T-cell (primary cell): ENCODE results near the gene DNAJC15. TPM values are rescaled to one million over a fixed set of nuclear protein-coding genes. Genes with fewer than 3 reads are reported as not detected.

Experiments
- ATAC-seq, 4 experiments: fragments of 200-7000 bp in 3 of 4; fragments of 150-1000 bp in 1 of 4; cut with Tn5 transposase; replicated peaks in 1 of 4; 1 replicate in 3 of 4; 2 replicates in 1 of 4; pipeline ENCODE4 v1.10.0; 2021; ENCODE audit warnings: moderate library complexity in 3 of 4, mild to moderate bottlenecking in 2 of 4, moderate number of reproducible peaks in 1 of 4
- CTCF ChIA-PET, 2 donors: fragments of 300-600 bp; sonication (Branson Sonifier 250); formaldehyde crosslinking; loops; one replicate each; lab custom pipeline; 2022; ENCODE audit warnings: antibody characterized with exemption in 2 of 2; lab: Charles Lee
- POLR2A ChIA-PET, 2 donors: fragments of 300-600 bp; sonication (Branson Sonifier 250); formaldehyde crosslinking; loops; one replicate each; lab custom pipeline; 2022; ENCODE audit warnings: antibody characterized with exemption in 2 of 2; lab: Charles Lee
- DNase-seq, 35 experiments: peaks; one replicate each; pipeline versions ENCODE4 v3.0.0 to v3.0.0-alpha.2; 2013 to 2023
- H3K27ac ChIP-seq: one replicate; pipeline ENCODE4 v1.5.1; 2013; ENCODE audit warnings: low read length
- H3K27me3 ChIP-seq, 2 experiments: replicated peaks in 1 of 2; 1 replicate in 1 of 2; 2 replicates in 1 of 2; pipeline versions ENCODE4 v1.6.1 to v1.7.0; 2013; ENCODE audit warnings: low read length in 1 of 2, mixed read lengths in 1 of 2; ENCODE audit not compliant: control insufficient read depth in 2 of 2, insufficient read depth in 2 of 2; ENCODE audit errors: extremely low read depth in 1 of 2
- H3K36me3 ChIP-seq, 2 donors: 1 replicate in 1 of 2; 2 replicates in 1 of 2; pipeline versions ENCODE4 v1.6.1 to v1.7.0; 2013; ENCODE audit warnings: low read length in 1 of 2; ENCODE audit not compliant: control insufficient read depth in 2 of 2, insufficient read depth in 1 of 2; ENCODE audit errors: extremely low read depth in 1 of 2
- H3K4me1 ChIP-seq, 2 experiments: 1 replicate in 1 of 2; 2 replicates in 1 of 2; pipeline versions ENCODE4 v1.6.1 to v1.7.0; 2013; ENCODE audit warnings: low read length in 2 of 2, mixed read lengths in 1 of 2; ENCODE audit not compliant: insufficient read depth in 2 of 2, control insufficient read depth in 1 of 2; ENCODE audit errors: extremely low read depth in 1 of 2
- H3K4me3 ChIP-seq, 2 donors: 1 replicate in 1 of 2; 2 replicates in 1 of 2; pipeline versions ENCODE4 v1.5.1 to v1.7.0; 2013; ENCODE audit warnings: mild to moderate bottlenecking in 2 of 2, low read length in 1 of 2, moderate library complexity in 1 of 2; ENCODE audit not compliant: control insufficient read depth in 1 of 2; ENCODE audit errors: extremely low read depth in 1 of 2
- H3K9me3 ChIP-seq: 2 replicates; pipeline ENCODE4 v1.7.0; 2013
- H3K27ac Mint-ChIP-seq, 2 donors: one replicate each; pipeline ENCODE4 v1.8.0; 2020 to 2021; ENCODE audit warnings: mild to moderate bottlenecking in 2 of 2, mixed read lengths in 2 of 2
- H3K27me3 Mint-ChIP-seq, 2 donors: one replicate each; pipeline ENCODE4 v1.8.0; 2021 to 2022; ENCODE audit warnings: mixed read lengths in 2 of 2
- H3K36me3 Mint-ChIP-seq: one replicate; pipeline ENCODE4 v1.8.0; 2021; ENCODE audit warnings: mixed read lengths
- H3K4me1 Mint-ChIP-seq, 3 donors: one replicate each; pipeline ENCODE4 v1.8.0; 2020 to 2022; ENCODE audit warnings: mixed read lengths in 3 of 3, mild to moderate bottlenecking in 1 of 3
- H3K4me3 Mint-ChIP-seq, 3 donors: one replicate each; pipeline ENCODE4 v1.8.0; 2020 to 2022; ENCODE audit warnings: mild to moderate bottlenecking in 3 of 3, mixed read lengths in 3 of 3, moderate library complexity in 3 of 3
- H3K9me3 Mint-ChIP-seq, 3 donors: one replicate each; pipeline ENCODE4 v1.8.0; 2020 to 2022; ENCODE audit warnings: mixed read lengths in 3 of 3
- whole genome bisulfite sequencing: methylation state at CpG from one replicate; pipeline ENCODE4 v1.1.5; 2013; ENCODE audit warnings: missing lambda C conversion rate; ENCODE audit not compliant: insufficient coverage; 5-methylcytosine and 5-hydroxymethylcytosine counted together
- total RNA-seq, 35 experiments: library from RNA in 6 of 35; stranded (reverse) in 6 of 35; fragments of 120-200 nt in 1 of 35; gene quantifications; one replicate each; pipeline versions ENCODE4 v1.2.1 to v1.2.4 and lab custom pipeline; 2013 to 2026

The DNAJC15 gene
- total RNA-seq, 5 donors from 2014 or later (not counting 1 experiment from before 2014, with no cell fraction given), result 4.4 to 10.8 (median 8.5) TPM

GRCh38 chr13:42991898-42992763 lies 31.3 kb upstream of the DNAJC15 start, which contains the start of gene EPSTI1:
EPSTI1 (minus strand) TSS chr13:42992241; CDS start chr13:42992165, 76 bp downstream.
- H3K36me3 Mint-ChIP-seq, result peaks cover 3% of the 10 kb centered on the region
- WGBS, result under 1% methylated on average over 39 of the region's 45 CpGs
- H3K27ac Mint-ChIP-seq, result peak within 1 kb of the TSS; percentile 100
- H3K9me3 Mint-ChIP-seq, result no peaks in the 10 kb centered on the region
- H3K27me3 ChIP-seq, result no peaks in the 10 kb centered on the region
- H3K27me3 Mint-ChIP-seq, result no peaks in the 10 kb centered on the region
- H3K4me3 Mint-ChIP-seq, result peak within 1 kb of the TSS; percentile 92 to 96 (median 92)
- DNase-seq (peak; percentile 59 to 85 (median 72)), ATAC-seq (peak; percentile 85 to 86 (median 86))
- ChIA-PET POLR2A (interaction anchor here (0.6 to 2.1 kb wide), 8 partner anchors 27 to 1982 kb away, joined by 3 to 12 read pairs (median 4); partner anchors contain the start of gene DNAJC15 (in 1 of the 2)), CTCF (interaction anchor here (0.9 to 4.4 kb wide), 10 partner anchors 15 to 93 kb away, joined by 3 to 37 read pairs (median 4); partner anchors contain the start of gene DNAJC15 (in 2 of the 2))
- peaks cover 45 to 71% (median 60%) of the 10 kb centered on the region in 3 donors for H3K4me1 Mint-ChIP-seq
- no peaks in the 10 kb centered on the region for H3K9me3 ChIP-seq
- peak within 1 kb of the TSS; percentile 100 for H3K27ac ChIP-seq
- H3K4me3 ChIP-seq, result peak within 1 kb of the TSS; percentile 84 to 89
- H3K36me3 ChIP-seq, result no peaks in the 10 kb centered on the region
- H3K4me1 ChIP-seq, result peaks cover 23 to 27% of the 10 kb centered on the region in 2 experiments

- Mint-ChIP-seq H3K4me3 (peak overlapping the region; percentile 92 to 96 (median 92)), H3K9me3 (no peaks in the 10 kb centered on the region), H3K27me3 (no peaks in the 10 kb centered on the region), H3K27ac (peak overlapping the region; percentile 100), H3K36me3 (no peaks in the 10 kb centered on the region), H3K4me1 (peaks cover 38 to 69% (median 54%) of the 10 kb centered on the region in 3 donors)
- no peaks in the 10 kb centered on the region for H3K36me3 ChIP-seq
- H3K27ac ChIP-seq, result peak overlapping the region; percentile 100
- DNase-seq, result peak in 5 of 35 experiments; percentile 5 to 39 (median 17)
- H3K4me1 ChIP-seq, result peaks cover 23 to 27% of the 10 kb centered on the region in 2 experiments
- H3K9me3 ChIP-seq, result no peaks in the 10 kb centered on the region
- ATAC-seq, result peak in 1 of 4 experiments; percentile 14
- CTCF ChIA-PET, result interaction anchor here (0.6 to 4.4 kb wide), 8 partner anchors 15 to 206 kb away, joined by 3 to 37 read pairs (median 5); partner anchors contain the start of gene DNAJC15 (in 1 of the 2)
- POLR2A ChIA-PET, result interaction anchor here (0.6 to 2.1 kb wide), 9 partner anchors 27 to 1982 kb away, joined by 3 to 12 read pairs (median 4); partner anchors contain the start of gene DNAJC15 (in 1 of the 2)
- WGBS, result 0% methylated on average over 2 of the region's 4 CpGs
- no peaks in the 10 kb centered on the region for H3K27me3 ChIP-seq
- H3K4me3 ChIP-seq, result peak overlapping the region; percentile 84 to 89
These were observed 30.6 kb upstream of the DNAJC15 start for GRCh38 chr13:42992764-42993122.

- H3K27me3 ChIP-seq, result no peaks in the 10 kb centered on the region
- Mint-ChIP-seq H3K9me3 (no peaks in the 10 kb centered on the region), H3K4me1 (peaks cover 36 to 59% (median 43%) of the 10 kb centered on the region in 3 donors), H3K27me3 (no peaks in the 10 kb centered on the region), H3K4me3 (no peak overlapping the region), H3K36me3 (no peaks in the 10 kb centered on the region), H3K27ac (peak overlapping the region; percentile 31 to 62)
- H3K9me3 ChIP-seq, result no peaks in the 10 kb centered on the region
- ATAC-seq (no peak), DNase-seq (no peak)
- H3K36me3 ChIP-seq, result no peaks in the 10 kb centered on the region
- ChIA-PET POLR2A (interaction anchor here in 1 of 2 donors (0.6 kb wide), 1 partner anchor 53 kb away, joined by 3 read pairs; no protein-coding TSS in a partner anchor), CTCF (no interaction called here)
- whole genome bisulfite sequencing, result no CpG with 5 or more reads among the region's 1 CpG
- H3K4me1 ChIP-seq, result peaks cover 17 to 19% of the 10 kb centered on the region in 2 experiments
- H3K27ac ChIP-seq, result no peak overlapping the region
- H3K4me3 ChIP-seq, result no peak overlapping the region
These were observed 28.5 kb upstream of the DNAJC15 start for GRCh38 chr13:42994878-42995277.

- Histone ChIP-seq H3K27me3 (no peaks in the 10 kb centered on the region), H3K4me3 (no peak overlapping the region), H3K36me3 (no peaks in the 10 kb centered on the region), H3K9me3 (no peaks in the 10 kb centered on the region), H3K4me1 (peaks cover 5 to 9% of the 10 kb centered on the region in 2 experiments), H3K27ac (no peak overlapping the region)
- no peaks in the 10 kb centered on the region for H3K36me3 Mint-ChIP-seq
- no CpG with 5 or more reads among the region's 3 CpGs for WGBS
- H3K4me3 Mint-ChIP-seq, result no peak overlapping the region
- H3K9me3 Mint-ChIP-seq, result peaks cover 0 to under 1% (median under 1%) of the 10 kb centered on the region in 3 donors
- ChIA-PET CTCF (interaction anchor here in 1 of 2 donors (0.8 kb wide), 1 partner anchor 13 kb away, joined by 3 read pairs; no protein-coding TSS in a partner anchor), POLR2A (no interaction called here)
- H3K4me1 Mint-ChIP-seq, result peaks cover 21 to 43% (median 30%) of the 10 kb centered on the region in 3 donors
- DNase-seq, result no peak
- ATAC-seq, result no peak
- H3K27me3 Mint-ChIP-seq, result no peaks in the 10 kb centered on the region
- peak overlapping the region; percentile 48 for H3K27ac Mint-ChIP-seq
These were observed 26.8 kb upstream of the DNAJC15 start for GRCh38 chr13:42996584-42996983.

- H3K27ac ChIP-seq, result no peak overlapping the region
- no CpG with 5 or more reads among the region's 2 CpGs for WGBS
- H3K4me3 ChIP-seq, result no peak overlapping the region
- Mint-ChIP-seq H3K27ac (no peak overlapping the region), H3K4me1 (peaks cover 24 to 39% (median 29%) of the 10 kb centered on the region in 3 donors), H3K9me3 (peaks cover 0 to 8% (median 6%) of the 10 kb centered on the region in 3 donors), H3K4me3 (no peak overlapping the region), H3K36me3 (peaks cover 7% of the 10 kb centered on the region), H3K27me3 (no peaks in the 10 kb centered on the region)
- DNase-seq (no peak), ATAC-seq (no peak)
- no peaks in the 10 kb centered on the region for H3K36me3 ChIP-seq
- ChIA-PET POLR2A (interaction anchor here in 1 of 2 donors (0.6 kb wide), 1 partner anchor 10 kb away, joined by 3 read pairs; no protein-coding TSS in a partner anchor), CTCF (interaction anchor here in 1 of 2 donors (0.6 kb wide), 1 partner anchor 34 kb away, joined by 3 read pairs; no protein-coding TSS in a partner anchor)
- H3K27me3 ChIP-seq, result no peaks in the 10 kb centered on the region
- H3K4me1 ChIP-seq, result peaks cover 5 to 6% of the 10 kb centered on the region in 2 experiments
- no peaks in the 10 kb centered on the region for H3K9me3 ChIP-seq
These were observed 26.0 kb upstream of the DNAJC15 start for GRCh38 chr13:42997381-42997780.

GRCh38 chr13:42999491-42999890 lies 23.9 kb upstream of the DNAJC15 start:
- Histone ChIP-seq H3K27me3 (no peaks in the 10 kb centered on the region), H3K9me3 (no peaks in the 10 kb centered on the region), H3K4me1 (no peaks in the 10 kb centered on the region), H3K4me3 (no peak overlapping the region), H3K27ac (no peak overlapping the region), H3K36me3 (no peaks in the 10 kb centered on the region)
- Mint-ChIP-seq H3K4me1 (peaks cover 10 to 20% (median 11%) of the 10 kb centered on the region in 3 donors), H3K9me3 (peaks cover 0 to 13% (median 10%) of the 10 kb centered on the region in 3 donors), H3K27me3 (no peaks in the 10 kb centered on the region), H3K27ac (no peak overlapping the region), H3K4me3 (no peak overlapping the region), H3K36me3 (peaks cover 14% of the 10 kb centered on the region)
- POLR2A ChIA-PET, result no interaction called here
- 85% methylated on average over 1 of the region's 2 CpGs for WGBS
- DNase-seq (no peak), ATAC-seq (no peak)
- CTCF ChIA-PET, result no interaction called here
